Neural progenitor cell (in vitro differentiated cells): ENCODE data around the gene AIM2.

ENCODE experiments used
- CTCF ChIP-seq: fragments of 200-600 bp; sonication (generic); IDR thresholded peaks from 2 replicates; pipeline ENCODE4 v1.5.1; 2017; ENCODE audit warnings: antibody characterized with exemption, mild to moderate bottlenecking
- EZH2 ChIP-seq: fragments of 200-600 bp; sonication (generic); IDR thresholded peaks from 2 replicates; pipeline ENCODE4 v1.6.1; 2017; ENCODE audit warnings: antibody characterized with exemption, mild to moderate bottlenecking, moderate library complexity
- EZH2phosphoT487 ChIP-seq: fragments of 200-600 bp; sonication (generic); IDR thresholded peaks from 2 replicates; pipeline ENCODE4 v1.6.1; 2017; ENCODE audit warnings: antibody characterized with exemption

- TF ChIP-seq CTCF, result no peak
- TF ChIP-seq EZH2phosphoT487, result no peak
- TF ChIP-seq EZH2, result no peak
These were observed 15.1 kb upstream of the AIM2 start for GRCh38 chr1:159091607-159092031.
